Nephron (organoid): ENCODE results near the gene PTPA.
"Not testable (repeated sequence)": the region's sequence is repeated elsewhere in the genome, so short reads cannot be mapped to it uniquely, and the experiment has no call there.

Experiments
- H3K27ac Mint-ChIP-seq, 3 experiments: 2 replicates each; pipeline ENCODE4 v1.8.0; 2020; ENCODE audit warnings: mixed read lengths in 3 of 3, mild to moderate bottlenecking in 2 of 3, moderate library complexity in 1 of 3
- H3K27me3 Mint-ChIP-seq: 2 replicates; pipeline ENCODE4 v1.8.0; 2021; ENCODE audit warnings: low read depth, mild to moderate bottlenecking, moderate library complexity, mixed read lengths
- H3K36me3 Mint-ChIP-seq: 2 replicates; pipeline ENCODE4 v1.8.0; 2020; ENCODE audit warnings: low read depth, mixed read lengths
- H3K4me1 Mint-ChIP-seq: 2 replicates; pipeline ENCODE4 v1.8.0; 2020; ENCODE audit warnings: mixed read lengths
- H3K4me3 Mint-ChIP-seq, 3 experiments: 2 replicates each; pipeline ENCODE4 v1.8.0; 2020; ENCODE audit warnings: mild to moderate bottlenecking in 3 of 3, mixed read lengths in 3 of 3, moderate library complexity in 2 of 3
- H3K9me3 Mint-ChIP-seq: 2 replicates; pipeline ENCODE4 v1.8.0; 2020; ENCODE audit warnings: mixed read lengths
- TF ChIP-seq, protein P1 (sequence below), 3 experiments: fragments of 200-600 bp; sonication (generic); IDR thresholded peaks; one replicate each; pipeline ENCODE4 v1.5.0; 2021; ENCODE audit warnings: antibody characterized with exemption in 3 of 3; ENCODE audit not compliant: unreplicated experiment in 3 of 3

Gene PTPA

GRCh38 chr9:129185402-129185801, 74.2 kb downstream of the PTPA start:
- Mint-ChIP-seq H3K9me3 (no peaks in the 10 kb centered on the region), H3K27me3 (peaks cover 15% of the 10 kb centered on the region), H3K36me3 (no peaks in the 10 kb centered on the region), H3K4me1 (peaks cover 53% of the 10 kb centered on the region), H3K4me3 (no peak overlapping the region), H3K27ac (peak overlapping the region; percentile 91 to 94 (median 92))
- TF ChIP-seq, protein P1, sequence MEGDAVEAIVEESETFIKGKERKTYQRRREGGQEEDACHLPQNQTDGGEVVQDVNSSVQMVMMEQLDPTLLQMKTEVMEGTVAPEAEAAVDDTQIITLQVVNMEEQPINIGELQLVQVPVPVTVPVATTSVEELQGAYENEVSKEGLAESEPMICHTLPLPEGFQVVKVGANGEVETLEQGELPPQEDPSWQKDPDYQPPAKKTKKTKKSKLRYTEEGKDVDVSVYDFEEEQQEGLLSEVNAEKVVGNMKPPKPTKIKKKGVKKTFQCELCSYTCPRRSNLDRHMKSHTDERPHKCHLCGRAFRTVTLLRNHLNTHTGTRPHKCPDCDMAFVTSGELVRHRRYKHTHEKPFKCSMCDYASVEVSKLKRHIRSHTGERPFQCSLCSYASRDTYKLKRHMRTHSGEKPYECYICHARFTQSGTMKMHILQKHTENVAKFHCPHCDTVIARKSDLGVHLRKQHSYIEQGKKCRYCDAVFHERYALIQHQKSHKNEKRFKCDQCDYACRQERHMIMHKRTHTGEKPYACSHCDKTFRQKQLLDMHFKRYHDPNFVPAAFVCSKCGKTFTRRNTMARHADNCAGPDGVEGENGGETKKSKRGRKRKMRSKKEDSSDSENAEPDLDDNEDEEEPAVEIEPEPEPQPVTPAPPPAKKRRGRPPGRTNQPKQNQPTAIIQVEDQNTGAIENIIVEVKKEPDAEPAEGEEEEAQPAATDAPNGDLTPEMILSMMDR (IDR thresholded peaks at IDR 0.05; ENCODE audit: unreplicated experiment in 3 of 3) = no peak

- H3K27me3 Mint-ChIP-seq = peaks cover 11% of the 10 kb centered on the region
- peak overlapping the region; percentile 91 to 94 (median 92) for H3K27ac Mint-ChIP-seq
- peaks cover 47% of the 10 kb centered on the region for H3K4me1 Mint-ChIP-seq
- no peak overlapping the region for H3K4me3 Mint-ChIP-seq
- TF ChIP-seq, protein P1 (IDR thresholded peaks at IDR 0.05; ENCODE audit: unreplicated experiment in 3 of 3) = no peak
- no peaks in the 10 kb centered on the region for H3K9me3 Mint-ChIP-seq
- no peaks in the 10 kb centered on the region for H3K36me3 Mint-ChIP-seq
Observed at GRCh38 chr9:129185991-129186390, 74.8 kb downstream of the PTPA start.

DNA sequence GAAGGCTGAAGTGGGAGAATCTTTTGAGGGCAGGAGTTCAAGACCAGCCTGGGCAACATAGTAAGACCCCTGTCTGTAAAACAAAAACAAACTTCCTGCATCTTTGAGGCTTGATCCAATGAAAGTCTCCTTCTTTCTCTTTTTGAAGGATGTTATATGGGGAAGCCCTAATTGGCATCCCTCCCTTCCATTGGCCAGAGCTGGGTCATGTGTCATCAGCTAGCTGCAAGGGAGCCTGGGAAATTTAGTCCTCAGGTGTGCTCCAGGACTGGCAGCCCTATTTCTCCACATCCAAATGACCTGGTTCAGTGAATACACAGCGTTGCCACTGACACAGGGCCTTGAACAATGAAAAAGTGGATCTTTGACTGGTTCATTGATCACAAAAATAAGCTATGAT, 75.8 kb downstream of the PTPA start:
- Mint-ChIP-seq H3K4me1 (peaks cover 36% of the 10 kb centered on the region), H3K36me3 (no peaks in the 10 kb centered on the region), H3K4me3 (no peak overlapping the region), H3K27me3 (peaks cover 3% of the 10 kb centered on the region), H3K9me3 (peaks cover 5% of the 10 kb centered on the region), H3K27ac (no peak overlapping the region)
- TF ChIP-seq, protein P1 (IDR thresholded peaks at IDR 0.05; ENCODE audit: unreplicated experiment in 3 of 3) = no peak

DNA sequence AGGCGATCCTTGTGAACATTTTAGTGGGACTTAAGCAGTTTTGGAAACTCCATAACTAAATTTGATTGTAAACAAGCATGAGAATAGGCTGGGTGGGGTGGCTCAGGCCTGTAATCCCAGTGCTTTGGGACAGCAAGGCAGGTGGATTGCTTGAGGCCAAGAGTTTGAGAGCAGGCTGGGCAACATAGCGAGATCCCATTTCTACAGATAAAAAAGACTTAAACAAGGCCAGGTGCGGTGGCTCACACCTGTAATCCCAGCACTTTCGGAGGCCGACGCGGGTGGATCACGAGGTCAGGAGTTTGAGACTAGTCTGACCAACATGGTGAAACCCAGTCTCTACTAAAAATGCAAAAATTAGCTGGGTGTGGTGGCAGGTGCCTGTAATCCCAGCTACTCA, 78.8 kb downstream of the PTPA start:
- Mint-ChIP-seq H3K4me1 (peaks cover 12% of the 10 kb centered on the region), H3K9me3 (peaks cover 14% of the 10 kb centered on the region)
- not testable (repeated sequence) for H3K4me3 Mint-ChIP-seq, H3K27me3 Mint-ChIP-seq, H3K36me3 Mint-ChIP-seq, H3K27ac Mint-ChIP-seq

- peaks cover 4% of the 10 kb centered on the region for H3K27me3 Mint-ChIP-seq
- no peaks in the 10 kb centered on the region for H3K4me1 Mint-ChIP-seq
- TF ChIP-seq, protein P1 (IDR thresholded peaks at IDR 0.05; ENCODE audit: unreplicated experiment in 3 of 3) = no peak
- peaks cover 14% of the 10 kb centered on the region for H3K9me3 Mint-ChIP-seq
- H3K36me3 Mint-ChIP-seq = no peaks in the 10 kb centered on the region
- no peak overlapping the region for H3K4me3 Mint-ChIP-seq
- H3K27ac Mint-ChIP-seq = no peak overlapping the region
Observed at GRCh38 chr9:129191234-129191633, 80.0 kb downstream of the PTPA start.

- Mint-ChIP-seq H3K27me3 (peaks cover 4% of the 10 kb centered on the region), H3K4me1 (peaks cover 12% of the 10 kb centered on the region), H3K27ac (no peak overlapping the region), H3K36me3 (no peaks in the 10 kb centered on the region), H3K4me3 (no peak overlapping the region), H3K9me3 (peaks cover 14% of the 10 kb centered on the region)
- TF ChIP-seq, protein P1 (IDR thresholded peaks at IDR 0.05; ENCODE audit: unreplicated experiment in 3 of 3) = no peak
Observed at GRCh38 chr9:129193655-129194054, 82.4 kb downstream of the PTPA start.
